ENCODE results near the gene CDH13. TPM values are rescaled to one million over a fixed set of nuclear protein-coding genes. Genes with fewer than 3 reads are reported as not detected.

The CDH13 gene
- total and polyA plus RNA-seq, 2 of the 8 experiments (the other 6 are each of a cell fraction or from before 2014, with no cell fraction given) = 2.3 to 2.4 TPM

- Histone ChIP-seq H3K79me1 (ENCODE audit: low read depth, low read length) (no peaks in the 10 kb centered on the region), H2BK5ac (ENCODE audit: low read depth, low read length) (no peak overlapping the region), H4K8ac (ENCODE audit: extremely low read depth, insufficient read depth, low read length) (no peak overlapping the region), H4K5ac (ENCODE audit: insufficient read length, low read depth, low read length) (no peak overlapping the region), H3K27ac (ENCODE audit: low read depth, low read length) (no peak overlapping the region), H3K18ac (ENCODE audit: extremely low read depth, low read length) (no peak overlapping the region), H2BK120ac (replicated peaks; ENCODE audit: low read depth, low read length) (no peak overlapping the region), H2BK15ac (ENCODE audit: low read length) (no peak overlapping the region), H4K20me1 (replicated peaks in 1 of 2; ENCODE audit: control insufficient read depth in 1 of 2, insufficient read depth in 2 of 2, low read length in 2 of 2) (no peaks in the 10 kb centered on the region), H2AK5ac (ENCODE audit: low read depth, low read length) (no peak overlapping the region), H3K9ac (replicated peaks in 1 of 4; ENCODE audit: extremely low read depth in 1 of 4, low read depth in 3 of 4, low read length in 3 of 4) (no peak overlapping the region), H3K23ac (ENCODE audit: insufficient read length) (no peak overlapping the region), H3K56ac (replicated peaks; ENCODE audit: insufficient read length, low read depth, low read length) (no peak overlapping the region), H3K23me2 (ENCODE audit: low read depth, low read length) (no peaks in the 10 kb centered on the region), H2BK20ac (ENCODE audit: low read length) (no peak overlapping the region), H3K4me2 (ENCODE audit: insufficient read depth in 1 of 2, low read depth in 2 of 2, low read length in 2 of 2) (no peak overlapping the region), H3K79me2 (ENCODE audit: control insufficient read depth in 1 of 2, insufficient read depth in 2 of 2, low read length in 2 of 2) (no peaks in the 10 kb centered on the region), H3K9me3 (ENCODE audit: insufficient read depth in 2 of 2, low read depth in 1 of 2, low read length in 1 of 2) (peaks cover 13 to 19% of the 10 kb centered on the region in 2 experiments), H2AFZ (ENCODE audit: low read length) (no peak overlapping the region), H3K27me3 (replicated peaks in 1 of 4; ENCODE audit: control insufficient read depth in 3 of 4, extremely low read depth in 1 of 4, insufficient read depth in 3 of 4, low read length in 3 of 4) (no peaks in the 10 kb centered on the region), H3K4me3 (ENCODE audit: extremely low read depth in 1 of 4, insufficient read depth in 2 of 4, low read depth in 3 of 4, low read length in 4 of 4) (no peak overlapping the region), H3K36me3 (ENCODE audit: control insufficient read depth in 2 of 4, insufficient read depth in 4 of 4, low read length in 3 of 4) (0 out of 8 replicates have a peak, but pooled peaks cover 0 to 2% (median 0%) of the 10 kb centered on the region in 4 experiments), H3K4me1 (replicated peaks in 1 of 4; ENCODE audit: control insufficient read depth in 3 of 4, insufficient read depth in 4 of 4, low read length in 3 of 4) (no peaks in the 10 kb centered on the region), H3K14ac (ENCODE audit: insufficient read length) (no peak overlapping the region), H4K91ac (replicated peaks; ENCODE audit: insufficient read length, low read length) (no peak overlapping the region), H2BK12ac (ENCODE audit: low read depth, low read length) (no peak overlapping the region), H3K4ac (replicated peaks; ENCODE audit: insufficient read length, low read depth, low read length) (no peak overlapping the region)
- POLR2A ChIA-PET (ENCODE audit: partially characterized antibody) = no interaction called here
- no peak for FAIRE-seq
- 83 to 100% methylated on average over 1 of the region's 1 CpG for WGBS, 2 experiments (ENCODE audit: extremely low coverage in 1 of 2, insufficient coverage in 1 of 2, insufficient read length in 1 of 2, insufficient replicate concordance in 2 of 2, low coverage in 1 of 2, low lambda C conversion rate in 2 of 2, missing lambda C conversion rate in 1 of 2)
- CTCF ChIA-PET (ENCODE audit: partially characterized antibody) = no interaction called here
- no peak for DNase-seq (ENCODE audit: low read depth in 1 of 2, low spot score in 2 of 2)
- TF ChIP-seq USF2 (IDR thresholded peaks at IDR 0.05; ENCODE audit: low read length) (no peak), RFX5 (IDR thresholded peaks at IDR 0.05; ENCODE audit: borderline replicate concordance, low read depth, low read length) (no peak), SP1 (IDR thresholded peaks at IDR 0.05; ENCODE audit: low read depth, low read length) (no peak), NRF1 (IDR thresholded peaks at IDR 0.05; ENCODE audit: low read depth, low read length) (no peak), CBX5 (IDR thresholded peaks at IDR 0.05; ENCODE audit: low read depth, low read length) (no peak), CHD1 (IDR thresholded peaks at IDR 0.05; ENCODE audit: low read depth, low read length) (no peak)
Observed at GRCh38 chr16:82846806-82847205, 220.0 kb downstream of the CDH13 start.
